ENCODE results near the gene EZR. TPM values are rescaled to one million over a fixed set of nuclear protein-coding genes. Genes with fewer than 3 reads are reported as not detected.
A peak's percentile ranks its signal among the peaks of the same experiment; 100 is the strongest.
"Not testable (repeated sequence)": the region's sequence is repeated elsewhere in the genome, so short reads cannot be mapped to it uniquely, and the experiment has no call there.

The EZR gene
- total and polyA plus RNA-seq, 5 donors, result 178 to 261 (median 242) TPM

DNA sequence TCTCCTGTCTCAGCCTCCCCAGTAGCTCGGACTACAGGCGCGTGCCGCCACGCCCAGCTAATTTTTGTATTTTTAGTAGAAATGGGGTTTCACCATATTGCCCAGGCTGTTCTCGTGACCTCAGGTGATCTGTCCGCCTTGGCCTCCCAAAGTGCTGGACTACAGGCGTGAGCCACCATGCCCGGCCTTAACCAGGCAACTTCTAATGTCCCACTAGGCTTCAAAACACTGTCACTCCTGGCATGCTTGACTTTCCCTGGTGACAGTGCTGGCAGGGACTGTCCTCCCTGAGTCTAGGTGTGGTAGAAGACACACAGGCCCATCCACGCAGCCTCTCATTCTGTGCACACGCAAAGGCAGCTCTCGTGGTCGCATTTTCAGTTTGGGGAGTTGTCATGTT is 11.6 kb upstream of the EZR start:
- ATAC-seq (no peak), DNase-seq (no peak)
- 97% methylated on average over 13 of the region's 13 CpGs for WGBS
- Histone ChIP-seq H3K4me3 (ENCODE audit: low read length) (no peak overlapping the region), H3K27me3 (ENCODE audit: control insufficient read depth, insufficient read depth) (no peaks in the 10 kb centered on the region), H3K9me3 (ENCODE audit: control insufficient read depth, low read length) (no peaks in the 10 kb centered on the region), H3K4me1 (ENCODE audit: control insufficient read depth, insufficient read depth, low read length) (peaks cover 5% of the 10 kb centered on the region), H3K27ac (ENCODE audit: low read length) (no peak overlapping the region)
- intact Hi-C loops (cut with DNase I), result no loop called here

GRCh38 chr6:158828807-158829206 is 9.6 kb upstream of the EZR start:
- no peak overlapping the region for H3K4me3 ChIP-seq (ENCODE audit: low read length)
- WGBS, result 78% methylated on average over 7 of the region's 7 CpGs
- intact Hi-C loops (cut with DNase I), result no loop called here

DNA sequence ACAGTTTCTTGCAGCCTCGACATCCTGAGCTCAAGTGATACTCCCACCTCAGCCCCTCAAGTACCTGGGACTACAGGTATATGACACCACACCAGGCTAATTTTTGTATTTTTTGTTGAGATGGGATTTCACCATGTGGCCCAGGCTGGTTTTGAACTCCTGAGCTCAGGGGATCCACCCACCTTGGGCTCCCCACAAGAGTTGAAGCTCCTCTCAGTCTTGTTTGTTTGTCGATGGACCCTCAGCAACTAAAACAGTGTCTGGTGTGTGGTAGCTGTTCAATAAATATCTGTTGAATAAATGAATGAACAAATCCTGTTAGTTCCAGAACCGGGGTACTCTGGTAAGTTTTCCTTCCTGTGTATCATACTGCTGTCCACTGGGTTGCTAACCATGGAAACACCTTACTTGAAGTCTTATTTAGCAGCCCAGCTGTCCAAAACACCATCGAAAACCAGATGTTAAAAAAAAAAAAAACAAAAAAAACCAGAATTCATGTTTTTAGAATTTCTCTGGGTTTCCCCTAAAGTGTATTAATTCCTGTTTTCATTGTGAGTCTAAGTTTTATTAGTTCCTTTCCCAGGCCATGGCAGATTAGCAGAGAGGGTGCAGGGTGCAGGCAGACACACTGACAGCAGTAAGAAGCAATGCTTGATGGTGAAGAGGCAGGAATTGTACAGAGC is 7.8 kb upstream of the EZR start:
- ATAC-seq (no peak), DNase-seq (no peak)
- intact Hi-C loops (cut with DNase I), result no loop called here
- Histone ChIP-seq H3K4me3 (ENCODE audit: low read length) (no peak overlapping the region), H3K27ac (ENCODE audit: low read length) (no peak overlapping the region), H3K27me3 (ENCODE audit: control insufficient read depth, insufficient read depth) (no peaks in the 10 kb centered on the region), H3K9me3 (ENCODE audit: control insufficient read depth, low read length) (no peaks in the 10 kb centered on the region), H3K4me1 (ENCODE audit: control insufficient read depth, insufficient read depth, low read length) (peaks cover 5% of the 10 kb centered on the region)
- 77% methylated on average over 4 of the region's 4 CpGs for WGBS

More at GRCh38 chr6:158828807-158829206, 9.6 kb upstream of the EZR start:
- ATAC-seq (no peak), DNase-seq (no peak)
- H3K27me3 ChIP-seq (ENCODE audit: control insufficient read depth, insufficient read depth), result no peaks in the 10 kb centered on the region
- H3K27ac ChIP-seq (ENCODE audit: low read length), result no peak overlapping the region
- no peaks in the 10 kb centered on the region for H3K9me3 ChIP-seq (ENCODE audit: control insufficient read depth, low read length)
- peaks cover 5% of the 10 kb centered on the region for H3K4me1 ChIP-seq (ENCODE audit: control insufficient read depth, insufficient read depth, low read length)

GRCh38 chr6:158825951-158826306 is 6.8 kb upstream of the EZR start:
- intact Hi-C loops (cut with DNase I), result no loop called here

GRCh38 chr6:158825038-158825950 is 6.1 kb upstream of the EZR start:
- Histone ChIP-seq H3K27ac (ENCODE audit: low read length) (peak overlapping the region; percentile 56), H3K4me1 (ENCODE audit: control insufficient read depth, insufficient read depth, low read length) (peaks cover 5% of the 10 kb centered on the region), H3K4me3 (ENCODE audit: low read length) (no peak overlapping the region), H3K9me3 (ENCODE audit: control insufficient read depth, low read length) (no peaks in the 10 kb centered on the region), H3K27me3 (ENCODE audit: control insufficient read depth, insufficient read depth) (no peaks in the 10 kb centered on the region)
- intact Hi-C loops (cut with DNase I), result no loop called here
- ATAC-seq, result peak; percentile 78 to 83
- 71% methylated on average over 13 of the region's 13 CpGs for WGBS
- peak in 2 of 3 donors; percentile 68 to 69 for DNase-seq

More at GRCh38 chr6:158825951-158826306, 6.8 kb upstream of the EZR start:
- H3K27ac ChIP-seq (ENCODE audit: low read length), result peak overlapping the region; percentile 56
- H3K27me3 ChIP-seq (ENCODE audit: control insufficient read depth, insufficient read depth), result no peaks in the 10 kb centered on the region
- peak; percentile 59 to 80 for ATAC-seq
- H3K4me3 ChIP-seq (ENCODE audit: low read length), result no peak overlapping the region
- peaks cover 5% of the 10 kb centered on the region for H3K4me1 ChIP-seq (ENCODE audit: control insufficient read depth, insufficient read depth, low read length)
- 26% methylated on average over 9 of the region's 9 CpGs for WGBS
- peak; percentile 58 to 84 (median 83) for DNase-seq
- H3K9me3 ChIP-seq (ENCODE audit: control insufficient read depth, low read length), result no peaks in the 10 kb centered on the region

GRCh38 chr6:158823616-158824015 is 4.4 kb upstream of the EZR start:
- ATAC-seq; H3K4me3 ChIP-seq (ENCODE audit: low read length); H3K27ac ChIP-seq (ENCODE audit: low read length); H3K4me1 ChIP-seq (ENCODE audit: control insufficient read depth, insufficient read depth, low read length); H3K9me3 ChIP-seq (ENCODE audit: control insufficient read depth, low read length); DNase-seq; H3K27me3 ChIP-seq (ENCODE audit: control insufficient read depth, insufficient read depth); intact Hi-C loops (cut with DNase I): not testable (repeated sequence)
- WGBS, result 98% methylated on average over 4 of the region's 4 CpGs

DNA sequence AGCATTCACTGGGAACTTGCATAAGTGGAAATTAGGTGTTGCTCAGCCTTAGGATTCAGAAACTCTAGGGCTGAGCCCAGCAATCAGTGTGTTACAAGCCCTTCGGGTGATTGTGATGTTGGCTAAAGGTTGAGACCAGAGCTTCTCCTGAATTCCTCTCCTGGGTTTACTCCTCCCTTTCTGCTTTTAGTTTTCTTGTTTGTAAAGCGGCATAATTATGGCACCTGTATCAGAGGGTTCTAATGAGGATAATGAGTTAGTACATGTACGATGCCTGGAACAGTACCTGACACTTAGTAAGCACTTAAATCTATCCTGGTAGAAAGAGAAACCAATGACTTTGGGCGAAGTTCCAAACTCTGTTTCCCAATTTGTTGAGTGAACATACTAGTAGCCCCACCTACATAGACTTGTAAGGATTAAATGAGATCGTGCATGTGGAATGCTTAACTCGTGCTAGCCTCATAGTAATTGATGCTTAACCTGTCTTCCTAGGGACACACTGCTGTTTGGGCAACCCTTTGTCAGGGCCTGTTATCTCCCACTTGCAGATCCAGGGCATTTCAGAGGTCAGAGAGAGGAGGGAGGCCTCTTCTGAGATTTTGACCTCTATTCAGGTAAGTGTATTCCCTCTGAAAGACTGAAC is 932 bp upstream of the EZR start:
- H3K27me3 ChIP-seq (ENCODE audit: control insufficient read depth, insufficient read depth), result no peaks in the 10 kb centered on the region
- no peak overlapping the region for H3K4me3 ChIP-seq (ENCODE audit: low read length)
- H3K9me3 ChIP-seq (ENCODE audit: control insufficient read depth, low read length), result no peaks in the 10 kb centered on the region
- no peaks in the 10 kb centered on the region for H3K4me1 ChIP-seq (ENCODE audit: control insufficient read depth, insufficient read depth, low read length)
- H3K27ac ChIP-seq (ENCODE audit: low read length), result no peak overlapping the region
- no peak for ATAC-seq
- DNase-seq, result no peak
- intact Hi-C loops (cut with DNase I), result loop anchor here in 3 of 4 donors (10.0 kb wide), 2 partner anchors 115 to 155 kb away; no protein-coding TSS in a partner anchor
- 93% methylated on average over 6 of the region's 6 CpGs for WGBS

DNA sequence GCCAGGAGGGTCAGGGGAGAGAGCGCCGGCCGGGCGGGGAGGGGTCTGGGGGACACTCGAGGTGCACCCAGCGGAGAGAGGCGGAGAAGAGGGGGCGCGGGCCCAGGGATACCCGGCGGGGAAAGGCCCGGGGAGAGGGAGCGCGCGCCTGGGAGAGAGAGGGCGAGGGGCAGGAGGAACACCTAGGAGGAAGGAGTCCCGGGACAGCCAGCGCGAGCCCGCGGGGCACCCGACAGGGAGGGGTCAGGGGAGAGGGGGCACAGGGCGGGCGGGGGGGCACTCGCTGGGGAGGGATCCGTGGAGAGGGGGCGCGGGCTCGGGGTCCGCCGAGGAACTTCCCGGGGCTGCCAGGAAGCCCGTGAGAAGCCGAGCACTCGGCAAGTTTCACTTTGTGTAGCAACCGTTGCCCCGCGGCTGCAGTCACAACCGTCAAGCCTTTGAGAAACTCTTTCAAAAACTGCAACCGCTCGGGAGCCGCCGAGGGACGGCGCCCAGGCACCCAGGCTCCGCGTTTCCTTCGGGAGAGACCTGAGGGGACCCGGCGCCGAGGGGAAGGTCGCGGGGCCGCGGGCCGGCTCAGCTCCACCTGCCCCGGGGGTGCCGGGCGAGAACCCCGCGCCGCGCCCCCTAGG is 471 bp downstream of the EZR start:
- Histone ChIP-seq H3K9me3 (ENCODE audit: control insufficient read depth, low read length) (no peaks in the 10 kb centered on the region), H3K27ac (ENCODE audit: low read length) (peak overlapping the region; percentile 87), H3K4me1 (ENCODE audit: control insufficient read depth, insufficient read depth, low read length) (no peaks in the 10 kb centered on the region), H3K4me3 (ENCODE audit: low read length) (peak overlapping the region; percentile 94), H3K27me3 (ENCODE audit: control insufficient read depth, insufficient read depth) (no peaks in the 10 kb centered on the region)
- DNase-seq, result peak; percentile 70 to 87 (median 85)
- intact Hi-C loops (cut with DNase I), result loop anchor here in 3 of 4 donors (10.0 kb wide), 2 partner anchors 114 to 156 kb away; no protein-coding TSS in a partner anchor
- ATAC-seq, result peak; percentile 47 to 53
- under 1% methylated on average over 63 of the region's 63 CpGs for WGBS

- intact Hi-C loops (cut with DNase I), result loop anchor here in 3 of 4 donors (10.0 kb wide), 2 partner anchors 113 to 157 kb away; no protein-coding TSS in a partner anchor
- 1% methylated on average over 61 of the region's 61 CpGs for WGBS
- DNase-seq (peak; percentile 86 to 94 (median 93)), ATAC-seq (peak; percentile 89 to 90)
- Histone ChIP-seq H3K4me3 (ENCODE audit: low read length) (peak overlapping the region; percentile 94), H3K9me3 (ENCODE audit: control insufficient read depth, low read length) (no peaks in the 10 kb centered on the region), H3K27ac (ENCODE audit: low read length) (peak overlapping the region; percentile 95), H3K4me1 (ENCODE audit: control insufficient read depth, insufficient read depth, low read length) (peaks cover 2% of the 10 kb centered on the region), H3K27me3 (ENCODE audit: control insufficient read depth, insufficient read depth) (no peaks in the 10 kb centered on the region)
Measured at GRCh38 chr6:158817728-158818580, 1.2 kb downstream of the EZR start.
